ENCODE data around the gene OLA1.

OLA1 gene

DNA sequence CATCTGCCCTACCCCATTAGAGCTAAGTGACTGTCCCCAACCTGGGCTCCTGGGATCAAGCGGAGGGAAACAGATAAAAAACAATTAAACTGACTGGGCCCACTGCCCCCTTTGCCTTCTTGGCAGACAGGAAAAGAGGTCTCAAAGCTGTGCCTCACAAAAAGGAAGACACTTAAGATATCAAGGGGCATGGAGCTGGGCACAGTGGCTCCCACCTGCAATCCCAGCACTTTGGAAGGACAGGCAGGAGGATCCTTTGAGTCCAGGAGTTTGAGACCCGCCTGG lies 208.0 kb downstream of the OLA1 start:
- Histone ChIP-seq H3K27me3 (ENCODE audit: insufficient read depth, insufficient read length) (no peaks in the 10 kb centered on the region), H3K9me3 (ENCODE audit: insufficient read depth, low read length) (no peaks in the 10 kb centered on the region), H3K4me1 (ENCODE audit: insufficient read depth, insufficient read length) (peaks cover 12% of the 10 kb centered on the region), H3K9ac (ENCODE audit: insufficient read length, low read depth) (peak overlapping the region; percentile 36), H3K4me3 (ENCODE audit: insufficient read length, low read depth) (no peak overlapping the region), H3K36me3 (ENCODE audit: insufficient read depth, insufficient read length, low read length) (no peaks in the 10 kb centered on the region)
- DNase-seq (ENCODE audit: low read depth, low spot score): no peak
- TF ChIP-seq ZNF274 (IDR thresholded peaks at IDR 0.05; ENCODE audit: low read depth, low read length): no peak
- no peak for TF ChIP-seq SUZ12 (IDR thresholded peaks at IDR 0.05; ENCODE audit: extremely low read depth, insufficient read depth, insufficient read length)
- no peak for TF ChIP-seq YY1 (IDR thresholded peaks at IDR 0.05; ENCODE audit: insufficient read depth, insufficient read length)

DNA sequence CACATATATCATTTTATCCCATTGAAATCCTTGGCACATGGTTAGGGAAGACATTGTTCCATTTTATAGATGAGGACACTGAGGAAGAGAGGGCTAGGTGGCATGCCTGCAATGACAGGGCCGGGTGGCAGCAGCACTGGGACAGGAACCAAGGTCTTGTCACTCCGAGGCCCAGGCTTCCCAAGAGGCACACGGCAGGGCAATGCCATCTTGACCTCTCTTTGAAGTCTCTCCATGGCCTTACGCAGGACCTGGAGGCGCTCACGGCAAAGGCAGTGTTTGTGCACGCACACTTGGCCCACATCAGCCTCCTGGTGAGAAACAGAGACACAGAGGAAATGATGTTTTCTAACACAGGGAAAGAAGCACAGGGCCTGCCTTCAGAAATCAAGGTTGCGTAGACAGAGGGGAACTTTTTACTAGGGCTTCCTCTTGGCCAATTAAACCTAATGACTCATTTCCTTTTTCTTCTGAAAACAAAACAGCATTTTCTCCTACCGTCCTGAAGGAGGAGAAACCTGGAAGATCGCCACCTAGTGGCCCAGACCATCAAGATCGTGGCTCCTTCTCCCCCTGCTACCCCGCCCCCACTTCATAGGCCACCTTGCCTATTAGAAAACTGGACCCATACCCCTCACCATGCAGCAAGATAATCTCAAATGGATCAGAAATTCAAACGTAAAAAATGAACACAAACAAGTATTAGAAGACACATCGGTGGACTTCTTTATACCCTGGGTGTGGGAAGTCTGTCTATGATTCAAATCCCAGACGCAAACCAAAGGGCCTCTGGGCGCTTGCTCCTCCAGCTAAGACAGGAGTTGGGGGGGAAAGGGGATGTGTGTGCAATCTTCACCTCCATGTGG lies 208.5 kb downstream of the OLA1 start:
- H3K36me3 ChIP-seq (ENCODE audit: insufficient read depth, insufficient read length, low read length): no peaks in the 10 kb centered on the region
- no peak for TF ChIP-seq ZNF274 (IDR thresholded peaks at IDR 0.05; ENCODE audit: low read depth, low read length)
- TF ChIP-seq SUZ12 (IDR thresholded peaks at IDR 0.05; ENCODE audit: extremely low read depth, insufficient read depth, insufficient read length): no peak
- no peak for TF ChIP-seq YY1 (IDR thresholded peaks at IDR 0.05; ENCODE audit: insufficient read depth, insufficient read length)
- DNase-seq (ENCODE audit: low read depth, low spot score): peak; percentile 92
- H3K27me3 ChIP-seq (ENCODE audit: insufficient read depth, insufficient read length): peaks cover 2% of the 10 kb centered on the region
- peaks cover 12% of the 10 kb centered on the region for H3K4me1 ChIP-seq (ENCODE audit: insufficient read depth, insufficient read length)
- H3K4me3 ChIP-seq (ENCODE audit: insufficient read length, low read depth): no peak overlapping the region
- H3K9me3 ChIP-seq (ENCODE audit: insufficient read depth, low read length): no peaks in the 10 kb centered on the region
- peak overlapping the region; percentile 65 for H3K9ac ChIP-seq (ENCODE audit: insufficient read length, low read depth)

DNA sequence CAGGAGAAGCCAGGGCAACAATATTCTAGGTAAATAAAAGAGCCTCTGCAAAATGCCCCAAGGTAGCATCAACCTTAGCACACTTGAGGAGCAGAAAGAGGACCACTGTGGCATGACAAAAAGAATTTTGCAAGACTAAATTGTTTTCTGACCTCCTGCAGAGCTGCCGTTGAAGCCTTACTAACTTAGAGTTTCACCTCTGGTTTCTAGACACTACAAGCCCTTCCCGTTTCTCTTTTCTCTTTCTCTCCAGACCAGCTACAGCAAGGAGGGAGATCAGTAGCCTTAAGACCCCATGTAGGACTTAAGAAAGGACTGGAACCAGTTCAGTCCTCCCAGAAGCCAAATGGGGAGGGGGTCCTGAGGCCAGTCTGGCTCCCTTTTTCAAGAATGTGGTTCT lies 209.9 kb downstream of the OLA1 start:
- Histone ChIP-seq H3K36me3 (ENCODE audit: insufficient read depth, insufficient read length, low read length) (no peaks in the 10 kb centered on the region), H3K27me3 (ENCODE audit: insufficient read depth, insufficient read length) (peaks cover 10% of the 10 kb centered on the region), H3K4me1 (ENCODE audit: insufficient read depth, insufficient read length) (peaks cover 12% of the 10 kb centered on the region), H3K4me3 (ENCODE audit: insufficient read length, low read depth) (no peak overlapping the region), H3K9me3 (ENCODE audit: insufficient read depth, low read length) (no peaks in the 10 kb centered on the region), H3K9ac (ENCODE audit: insufficient read length, low read depth) (no peak overlapping the region)
- no peak for DNase-seq (ENCODE audit: low read depth, low spot score)
- TF ChIP-seq SUZ12 (IDR thresholded peaks at IDR 0.05; ENCODE audit: extremely low read depth, insufficient read depth, insufficient read length): no peak
- no peak for TF ChIP-seq YY1 (IDR thresholded peaks at IDR 0.05; ENCODE audit: insufficient read depth, insufficient read length)
- no peak for TF ChIP-seq ZNF274 (IDR thresholded peaks at IDR 0.05; ENCODE audit: low read depth, low read length)

DNA sequence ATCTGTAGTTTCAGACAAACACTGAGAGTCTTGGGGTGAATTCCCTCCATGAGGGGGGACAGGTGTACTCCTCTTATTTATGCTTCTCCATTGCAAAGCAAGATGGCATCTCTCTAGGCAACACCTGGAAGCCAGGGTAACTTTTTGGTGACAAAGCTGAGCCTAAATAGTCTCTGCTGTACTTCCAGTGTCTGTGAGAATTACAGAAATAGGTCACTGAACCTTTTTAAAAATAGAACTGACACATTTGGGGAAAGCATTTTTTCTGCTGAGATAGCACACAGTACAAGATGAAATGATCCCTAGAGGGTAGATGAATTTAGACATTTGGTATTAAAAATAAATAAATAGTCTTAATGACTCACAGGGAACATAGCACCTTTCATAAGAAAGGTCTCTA lies 211.5 kb downstream of the OLA1 start:
- Histone ChIP-seq H3K27me3 (ENCODE audit: insufficient read depth, insufficient read length) (peaks cover 10% of the 10 kb centered on the region), H3K9ac (ENCODE audit: insufficient read length, low read depth) (no peak overlapping the region), H3K4me1 (ENCODE audit: insufficient read depth, insufficient read length) (peaks cover 10% of the 10 kb centered on the region), H3K4me3 (ENCODE audit: insufficient read length, low read depth) (no peak overlapping the region), H3K9me3 (ENCODE audit: insufficient read depth, low read length) (no peaks in the 10 kb centered on the region), H3K36me3 (ENCODE audit: insufficient read depth, insufficient read length, low read length) (no peaks in the 10 kb centered on the region)
- no peak for DNase-seq (ENCODE audit: low read depth, low spot score)
- TF ChIP-seq YY1 (IDR thresholded peaks at IDR 0.05; ENCODE audit: insufficient read depth, insufficient read length) (no peak), SUZ12 (IDR thresholded peaks at IDR 0.05; ENCODE audit: extremely low read depth, insufficient read depth, insufficient read length) (no peak)

DNA sequence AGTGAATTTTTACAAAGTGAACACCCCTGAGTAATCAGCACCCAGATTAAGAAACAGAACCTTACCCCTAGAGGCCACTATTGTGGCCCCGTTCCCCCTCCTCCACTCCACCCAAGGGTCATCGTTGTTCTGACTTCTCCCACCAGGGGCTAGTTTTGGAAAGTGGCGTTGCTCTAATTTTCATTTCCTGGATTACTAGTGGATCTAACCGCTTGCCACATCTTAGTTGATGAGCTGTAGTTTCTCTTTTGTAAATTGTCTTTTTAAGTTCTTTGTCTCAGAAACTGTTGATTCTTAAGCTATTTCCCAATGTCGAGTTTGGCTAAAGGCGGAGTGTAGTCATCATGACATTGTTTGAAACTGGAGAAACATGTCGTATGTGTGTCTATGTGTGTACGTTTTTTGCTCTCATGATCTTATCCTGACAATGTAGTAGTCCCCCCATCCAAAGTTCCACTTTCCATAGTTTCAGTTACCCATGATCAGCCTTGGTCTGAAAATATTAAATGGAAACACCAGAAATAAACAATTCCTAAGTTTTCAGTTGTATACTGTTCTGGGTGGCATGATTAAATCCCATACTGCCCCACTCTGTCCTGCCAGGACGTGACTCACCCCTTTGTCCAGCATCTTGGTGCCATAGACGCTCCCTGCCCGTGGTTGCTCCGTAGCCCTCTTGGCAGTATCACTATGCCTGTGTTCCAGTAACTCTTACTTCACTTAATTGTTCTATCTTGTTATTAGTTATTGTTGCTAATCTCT lies 212.2 kb downstream of the OLA1 start:
- no peak overlapping the region for H3K9ac ChIP-seq (ENCODE audit: insufficient read length, low read depth)
- no peaks in the 10 kb centered on the region for H3K9me3 ChIP-seq (ENCODE audit: insufficient read depth, low read length)
- H3K27me3 ChIP-seq (ENCODE audit: insufficient read depth, insufficient read length): peaks cover 10% of the 10 kb centered on the region
- H3K4me3 ChIP-seq (ENCODE audit: insufficient read length, low read depth): no peak overlapping the region
- H3K4me1 ChIP-seq (ENCODE audit: insufficient read depth, insufficient read length): peaks cover 10% of the 10 kb centered on the region
- DNase-seq (ENCODE audit: low read depth, low spot score): no peak
- H3K36me3 ChIP-seq (ENCODE audit: insufficient read depth, insufficient read length, low read length): no peaks in the 10 kb centered on the region
- no peak for TF ChIP-seq SUZ12 (IDR thresholded peaks at IDR 0.05; ENCODE audit: extremely low read depth, insufficient read depth, insufficient read length)
- no peak for TF ChIP-seq ZNF274 (IDR thresholded peaks at IDR 0.05; ENCODE audit: low read depth, low read length)
- no peak for TF ChIP-seq YY1 (IDR thresholded peaks at IDR 0.05; ENCODE audit: insufficient read depth, insufficient read length)

DNA sequence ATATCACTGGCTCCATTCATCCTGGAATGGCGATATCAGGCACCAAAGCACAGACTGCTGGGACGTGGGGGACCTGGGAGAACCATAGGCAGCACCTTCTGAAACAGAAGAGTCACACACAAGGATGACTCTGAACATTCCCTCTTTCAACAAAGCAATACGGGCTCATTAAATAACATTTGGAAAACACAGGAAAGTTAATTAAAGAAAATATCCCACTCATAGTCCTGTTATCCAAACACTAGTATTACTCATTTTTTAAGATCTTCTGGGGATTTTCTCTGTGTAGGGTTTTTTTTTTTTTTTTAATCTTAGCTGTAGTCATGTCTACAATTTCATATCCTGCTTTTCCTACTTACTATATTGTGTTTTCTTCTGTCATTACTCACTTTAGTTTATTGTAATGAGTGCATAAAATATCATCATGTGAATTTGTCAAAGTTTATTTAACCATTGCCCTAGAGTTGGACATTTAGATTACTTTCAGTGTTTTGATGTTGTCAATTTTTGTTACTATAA lies 213.2 kb downstream of the OLA1 start:
- no peaks in the 10 kb centered on the region for H3K9me3 ChIP-seq (ENCODE audit: insufficient read depth, low read length)
- H3K4me1 ChIP-seq (ENCODE audit: insufficient read depth, insufficient read length): peaks cover 10% of the 10 kb centered on the region
- TF ChIP-seq SUZ12 (IDR thresholded peaks at IDR 0.05; ENCODE audit: extremely low read depth, insufficient read depth, insufficient read length) (no peak), YY1 (IDR thresholded peaks at IDR 0.05; ENCODE audit: insufficient read depth, insufficient read length) (no peak), ZNF274 (IDR thresholded peaks at IDR 0.05; ENCODE audit: low read depth, low read length) (no peak)
- no peaks in the 10 kb centered on the region for H3K36me3 ChIP-seq (ENCODE audit: insufficient read depth, insufficient read length, low read length)
- H3K9ac ChIP-seq (ENCODE audit: insufficient read length, low read depth): no peak overlapping the region
- DNase-seq (ENCODE audit: low read depth, low spot score): no peak
- H3K27me3 ChIP-seq (ENCODE audit: insufficient read depth, insufficient read length): peaks cover 13% of the 10 kb centered on the region
- H3K4me3 ChIP-seq (ENCODE audit: insufficient read length, low read depth): no peak overlapping the region

DNA sequence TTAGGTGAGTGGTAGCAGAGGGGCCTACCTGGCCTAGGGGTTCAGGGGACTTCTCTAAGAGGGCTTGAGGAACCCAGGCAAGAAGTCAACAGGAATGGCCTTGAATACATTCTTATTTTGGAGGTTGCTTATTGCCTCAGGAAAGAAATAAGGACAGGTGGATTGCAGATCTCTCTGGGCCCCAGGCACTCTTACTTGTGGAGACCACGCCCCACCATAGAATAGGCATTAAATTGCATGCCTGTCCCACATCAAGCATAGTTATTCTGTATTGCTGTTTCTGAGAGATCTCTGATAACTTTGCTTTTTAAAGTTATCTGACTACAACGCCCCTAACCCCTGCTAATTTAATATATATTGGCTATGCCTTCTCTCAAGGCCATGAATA lies 215.2 kb downstream of the OLA1 start:
- peaks cover 6% of the 10 kb centered on the region for H3K4me1 ChIP-seq (ENCODE audit: insufficient read depth, insufficient read length)
- H3K9ac ChIP-seq (ENCODE audit: insufficient read length, low read depth): no peak overlapping the region
- peaks cover 13% of the 10 kb centered on the region for H3K27me3 ChIP-seq (ENCODE audit: insufficient read depth, insufficient read length)
- no peaks in the 10 kb centered on the region for H3K9me3 ChIP-seq (ENCODE audit: insufficient read depth, low read length)
- H3K36me3 ChIP-seq (ENCODE audit: insufficient read depth, insufficient read length, low read length): no peaks in the 10 kb centered on the region
- H3K4me3 ChIP-seq (ENCODE audit: insufficient read length, low read depth): no peak overlapping the region
- TF ChIP-seq ZNF274 (IDR thresholded peaks at IDR 0.05; ENCODE audit: low read depth, low read length) (no peak), YY1 (IDR thresholded peaks at IDR 0.05; ENCODE audit: insufficient read depth, insufficient read length) (no peak), SUZ12 (IDR thresholded peaks at IDR 0.05; ENCODE audit: extremely low read depth, insufficient read depth, insufficient read length) (no peak)
- DNase-seq (ENCODE audit: low read depth, low spot score): no peak
